NCI-H2227 (cell line): Measurements from ENCODE around the gene ADGRB3.
"Not testable (repeated sequence)": the region's sequence is repeated elsewhere in the genome, so short reads cannot be mapped to it uniquely, and the experiment has no call there.

ENCODE experiments used
- DNase-seq: peaks from one replicate; lab custom pipeline; 2025; ENCODE audit not compliant: unreplicated experiment; lab: John Stamatoyannopoulos, UW

Gene ADGRB3

GRCh38 chr6:69105288-69105687, 470.2 kb downstream of the ADGRB3 start:
- DNase-seq = no peak

- DNase-seq = no peak
These were observed 471.4 kb downstream of the ADGRB3 start for GRCh38 chr6:69106511-69106910.

GRCh38 chr6:69111301-69111700, 476.2 kb downstream of the ADGRB3 start:
- no peak for DNase-seq

- no peak for DNase-seq
These were observed 481.6 kb downstream of the ADGRB3 start for GRCh38 chr6:69116658-69117057.

GRCh38 chr6:69121461-69122406, 486.7 kb downstream of the ADGRB3 start:
- DNase-seq = not testable (repeated sequence)

GRCh38 chr6:69122407-69122773, 487.3 kb downstream of the ADGRB3 start:
- DNase-seq = no peak

GRCh38 chr6:69128411-69128810, 493.3 kb downstream of the ADGRB3 start:
- DNase-seq = no peak

GRCh38 chr6:69129046-69129445, 494.0 kb downstream of the ADGRB3 start:
- no peak for DNase-seq

- no peak for DNase-seq
These were observed 500.8 kb downstream of the ADGRB3 start for GRCh38 chr6:69135927-69136326.

- DNase-seq = no peak
These were observed 503.1 kb downstream of the ADGRB3 start for GRCh38 chr6:69138148-69138547.

- no peak for DNase-seq
These were observed 503.9 kb downstream of the ADGRB3 start for GRCh38 chr6:69138893-69139494.

GRCh38 chr6:69145062-69145461, 510.0 kb downstream of the ADGRB3 start:
- DNase-seq = no peak

- DNase-seq = no peak
These were observed 511.3 kb downstream of the ADGRB3 start for GRCh38 chr6:69146385-69146784.

- no peak for DNase-seq
These were observed 520.4 kb downstream of the ADGRB3 start for GRCh38 chr6:69155467-69155866.

GRCh38 chr6:69162811-69163210, 527.7 kb downstream of the ADGRB3 start:
- DNase-seq = peak; percentile 40

GRCh38 chr6:69164564-69165229, 529.6 kb downstream of the ADGRB3 start:
- peak; percentile 11 for DNase-seq

GRCh38 chr6:69179681-69180080, 544.6 kb downstream of the ADGRB3 start:
- no peak for DNase-seq

GRCh38 chr6:69180361-69181067, 545.4 kb downstream of the ADGRB3 start:
- DNase-seq = no peak

GRCh38 chr6:69181964-69182363, 546.9 kb downstream of the ADGRB3 start:
- no peak for DNase-seq

GRCh38 chr6:69185276-69185675, 550.2 kb downstream of the ADGRB3 start:
- DNase-seq = no peak

GRCh38 chr6:69202768-69203167, 567.7 kb downstream of the ADGRB3 start:
- no peak for DNase-seq
